Subcutaneous abdominal adipose tissue (tissue), 5 donors: ENCODE results near the gene WT1.

ENCODE experiments used
- H3K27ac ChIP-seq: one replicate; pipeline ENCODE4 v1.7.0; 2013; ENCODE audit warnings: low read depth, mild to moderate bottlenecking, inconsistent platforms, low read length, moderate library complexity
- H3K27me3 ChIP-seq, 5 donors: one replicate each; pipeline ENCODE4 v1.7.0; 2013; ENCODE audit warnings: low read length in 5 of 5, inconsistent platforms in 1 of 5; ENCODE audit not compliant: control insufficient read depth in 5 of 5, insufficient read depth in 4 of 5
- H3K36me3 ChIP-seq, 5 donors: one replicate each; pipeline ENCODE4 v1.7.0; 2013; ENCODE audit warnings: low read length in 5 of 5; ENCODE audit not compliant: control insufficient read depth in 5 of 5, insufficient read depth in 5 of 5
- H3K4me1 ChIP-seq, 5 donors: one replicate each; pipeline ENCODE4 v1.7.0; 2013; ENCODE audit warnings: low read length in 5 of 5, mild to moderate bottlenecking in 3 of 5, moderate library complexity in 1 of 5; ENCODE audit not compliant: control insufficient read depth in 5 of 5, insufficient read depth in 5 of 5
- H3K4me3 ChIP-seq, 5 donors: one replicate each; pipeline ENCODE4 v1.7.0; 2013; ENCODE audit warnings: low read length in 5 of 5, low read depth in 1 of 5
- H3K9ac ChIP-seq, 5 donors: one replicate each; pipeline ENCODE4 v1.7.0; 2013; ENCODE audit warnings: low read length in 5 of 5, mild to moderate bottlenecking in 4 of 5, moderate library complexity in 3 of 5
- H3K9me3 ChIP-seq, 5 donors: one replicate each; pipeline ENCODE4 v1.7.0; 2013; ENCODE audit warnings: low read length in 5 of 5; ENCODE audit not compliant: control insufficient read depth in 5 of 5
- donor health status: healthy.
- donor health status: healthy.
- donor health status: healthy.
- donor health status: healthy.
- donor health status: healthy.

WT1 gene

DNA sequence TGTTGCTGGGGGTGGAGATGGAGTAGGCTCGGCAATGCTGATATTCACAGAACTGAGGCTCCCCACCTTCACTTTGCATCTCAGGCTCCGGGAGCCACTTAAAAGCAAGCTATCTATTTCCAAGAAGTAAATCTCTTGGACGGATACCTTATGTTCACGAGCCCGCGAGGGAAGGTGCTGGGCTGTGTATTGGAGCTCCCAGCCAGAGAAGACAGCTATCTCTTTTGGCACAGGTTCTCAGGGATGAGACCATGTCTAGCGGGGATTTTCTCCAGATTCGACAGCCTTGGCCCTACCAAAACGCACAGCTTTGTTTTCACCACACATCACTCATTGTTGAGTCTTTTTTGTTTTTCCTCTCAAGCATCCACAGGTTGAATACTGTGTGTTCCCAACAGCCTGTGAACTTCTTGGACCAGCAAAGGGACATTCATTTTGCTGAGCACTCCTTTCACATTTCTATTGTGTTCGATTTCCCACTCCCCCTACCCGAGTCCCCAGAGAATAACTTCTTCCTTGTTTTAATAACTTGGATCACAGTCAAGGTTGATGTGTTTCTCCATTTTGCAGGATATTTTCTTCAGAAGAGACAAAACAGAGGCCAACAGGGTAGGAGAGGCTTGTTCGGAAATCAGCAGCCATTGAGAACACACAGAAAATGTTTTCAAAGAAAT is 23.3 kb downstream of the WT1 start:
- Histone ChIP-seq H3K27ac (no peak overlapping the region), H3K9ac (no peak overlapping the region), H3K27me3 (peaks cover 0 to 14% (median 8%) of the 10 kb centered on the region in 5 donors), H3K9me3 (no peaks in the 10 kb centered on the region), H3K4me3 (no peak overlapping the region), H3K4me1 (no peaks in the 10 kb centered on the region), H3K36me3 (no peaks in the 10 kb centered on the region)

GRCh38 chr11:32405592-32405991 is 29.7 kb downstream of the WT1 start:
- H3K9ac ChIP-seq, result no peak overlapping the region
- no peak overlapping the region for H3K27ac ChIP-seq
- no peaks in the 10 kb centered on the region for H3K4me1 ChIP-seq
- no peak overlapping the region for H3K4me3 ChIP-seq
- no peaks in the 10 kb centered on the region for H3K36me3 ChIP-seq
- H3K9me3 ChIP-seq, result no peaks in the 10 kb centered on the region
- peaks cover 0 to 12% (median 4%) of the 10 kb centered on the region in 5 donors for H3K27me3 ChIP-seq

GRCh38 chr11:32402836-32403235 is 32.5 kb downstream of the WT1 start:
- Histone ChIP-seq H3K4me1 (no peaks in the 10 kb centered on the region), H3K4me3 (no peak overlapping the region), H3K36me3 (no peaks in the 10 kb centered on the region), H3K27me3 (peaks cover 0 to 13% (median 8%) of the 10 kb centered on the region in 5 donors), H3K9me3 (no peaks in the 10 kb centered on the region), H3K9ac (no peak overlapping the region), H3K27ac (no peak overlapping the region)

- H3K27me3 ChIP-seq, result peaks cover 0 to 17% (median 10%) of the 10 kb centered on the region in 5 donors
- H3K27ac ChIP-seq, result no peak overlapping the region
- no peak overlapping the region for H3K9ac ChIP-seq
- H3K9me3 ChIP-seq, result no peaks in the 10 kb centered on the region
- H3K4me1 ChIP-seq, result no peaks in the 10 kb centered on the region
- no peaks in the 10 kb centered on the region for H3K36me3 ChIP-seq
- no peak overlapping the region for H3K4me3 ChIP-seq
Measured at GRCh38 chr11:32400670-32401369, 34.5 kb downstream of the WT1 start.

GRCh38 chr11:32400196-32400595 is 35.1 kb downstream of the WT1 start:
- Histone ChIP-seq H3K27ac (no peak overlapping the region), H3K4me3 (no peak overlapping the region), H3K27me3 (peaks cover 0 to 15% (median 7%) of the 10 kb centered on the region in 5 donors), H3K36me3 (no peaks in the 10 kb centered on the region), H3K4me1 (no peaks in the 10 kb centered on the region), H3K9me3 (no peaks in the 10 kb centered on the region), H3K9ac (no peak overlapping the region)

DNA sequence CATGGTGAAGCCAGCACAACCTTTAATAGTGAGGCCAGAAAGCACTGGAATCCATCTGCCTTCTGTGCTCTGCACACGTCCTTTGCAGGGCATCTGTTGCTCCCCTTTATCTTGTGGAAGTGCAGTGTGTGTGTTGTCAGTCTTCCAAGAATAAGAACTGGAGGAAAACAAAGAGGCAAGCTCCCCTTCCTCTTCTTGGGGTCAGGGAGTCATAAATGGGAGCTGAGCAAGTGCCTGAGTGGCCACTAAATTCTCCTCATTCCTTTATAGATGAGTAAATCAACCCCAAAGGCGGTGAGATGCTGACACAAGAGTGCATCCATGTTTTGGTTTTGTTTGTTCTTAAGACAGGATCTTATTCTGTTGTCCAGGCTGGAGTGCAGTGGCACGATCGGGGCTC is 38.3 kb downstream of the WT1 start:
- H3K9me3 ChIP-seq, result no peaks in the 10 kb centered on the region
- no peak overlapping the region for H3K27ac ChIP-seq
- no peak overlapping the region for H3K9ac ChIP-seq
- H3K4me1 ChIP-seq, result no peaks in the 10 kb centered on the region
- H3K36me3 ChIP-seq, result no peaks in the 10 kb centered on the region
- no peak overlapping the region for H3K4me3 ChIP-seq
- peaks cover 0 to 10% (median 7%) of the 10 kb centered on the region in 5 donors for H3K27me3 ChIP-seq

DNA sequence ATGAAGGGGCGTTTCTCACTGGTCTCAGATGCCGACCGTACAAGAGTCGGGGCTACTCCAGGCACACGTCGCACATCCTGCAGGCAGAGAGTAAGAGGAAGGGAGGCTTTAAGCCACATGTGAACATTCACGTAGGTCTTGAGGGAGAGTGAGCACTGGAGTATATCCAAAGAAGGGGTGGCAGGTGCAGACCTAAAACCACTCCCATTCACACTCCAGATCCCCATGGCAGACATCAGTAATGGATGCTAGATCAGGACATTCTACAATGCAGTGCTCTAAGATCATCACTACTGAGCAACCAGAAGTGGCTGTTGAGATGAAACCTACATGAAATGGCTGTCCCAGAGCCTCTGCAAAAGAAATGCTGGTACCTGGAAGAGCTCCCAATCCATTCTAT is 39.0 kb downstream of the WT1 start:
- no peak overlapping the region for H3K9ac ChIP-seq
- H3K27ac ChIP-seq, result no peak overlapping the region
- H3K36me3 ChIP-seq, result no peaks in the 10 kb centered on the region
- no peaks in the 10 kb centered on the region for H3K9me3 ChIP-seq
- no peaks in the 10 kb centered on the region for H3K4me1 ChIP-seq
- peaks cover 0 to 9% (median 6%) of the 10 kb centered on the region in 5 donors for H3K27me3 ChIP-seq
- no peak overlapping the region for H3K4me3 ChIP-seq

GRCh38 chr11:32395127-32395526 is 40.2 kb downstream of the WT1 start:
- no peak overlapping the region for H3K27ac ChIP-seq
- peaks cover 0 to 7% (median 6%) of the 10 kb centered on the region in 5 donors for H3K27me3 ChIP-seq
- no peaks in the 10 kb centered on the region for H3K9me3 ChIP-seq
- no peaks in the 10 kb centered on the region for H3K36me3 ChIP-seq
- no peak overlapping the region for H3K4me3 ChIP-seq
- no peaks in the 10 kb centered on the region for H3K4me1 ChIP-seq
- no peak overlapping the region for H3K9ac ChIP-seq

- Histone ChIP-seq H3K9ac (no peak overlapping the region), H3K27me3 (peaks cover 0 to 6% (median 0%) of the 10 kb centered on the region in 5 donors), H3K4me1 (no peaks in the 10 kb centered on the region), H3K4me3 (no peak overlapping the region), H3K36me3 (no peaks in the 10 kb centered on the region), H3K9me3 (no peaks in the 10 kb centered on the region), H3K27ac (no peak overlapping the region)
Measured at GRCh38 chr11:32392840-32393239, 42.5 kb downstream of the WT1 start.

GRCh38 chr11:32391956-32392553 is 43.3 kb downstream of the WT1 start:
- Histone ChIP-seq H3K27ac (no peak overlapping the region), H3K4me1 (no peaks in the 10 kb centered on the region), H3K9ac (no peak overlapping the region), H3K9me3 (no peaks in the 10 kb centered on the region), H3K4me3 (no peak overlapping the region), H3K27me3 (peaks cover 0 to 6% (median 0%) of the 10 kb centered on the region in 5 donors), H3K36me3 (no peaks in the 10 kb centered on the region)
